Neuronal stem cell (in vitro differentiated cells): Measurements from ENCODE around the gene PRDM15.

ENCODE experiments used
- DNase-seq: peaks from one replicate; pipeline ENCODE4 v3.0.0-alpha.2; 2013; ENCODE audit warnings: low spot score
- H2AFZ ChIP-seq: one replicate; pipeline ENCODE4 v1.6.1; 2013; ENCODE audit warnings: mild to moderate bottlenecking, low read length, inconsistent platforms
- H2AK5ac ChIP-seq: 2 replicates; pipeline ENCODE4 v1.6.1; 2013; ENCODE audit warnings: low read depth, mild to moderate bottlenecking, inconsistent platforms, low read length, moderate library complexity, mixed read lengths
- H2BK120ac ChIP-seq: 2 replicates; pipeline ENCODE4 v1.6.1; 2013; ENCODE audit warnings: low read depth, mild to moderate bottlenecking, inconsistent platforms, low read length, moderate library complexity, mixed read lengths
- H2BK12ac ChIP-seq: one replicate; pipeline ENCODE4 v1.6.1; 2013; ENCODE audit warnings: low read length, inconsistent platforms
- H2BK15ac ChIP-seq: 2 replicates; pipeline ENCODE4 v1.6.1; 2013; ENCODE audit warnings: mild to moderate bottlenecking, low read length, inconsistent platforms, mixed read lengths
- H2BK5ac ChIP-seq: one replicate; pipeline ENCODE4 v1.6.1; 2013; ENCODE audit warnings: inconsistent platforms, mild to moderate bottlenecking, low read length, moderate library complexity
- H3K14ac ChIP-seq: one replicate; pipeline ENCODE4 v1.6.1; 2013; ENCODE audit warnings: low read length, inconsistent platforms
- H3K18ac ChIP-seq: 2 replicates; pipeline ENCODE4 v1.6.1; 2013; ENCODE audit warnings: low read length, inconsistent platforms
- H3K23ac ChIP-seq: 2 replicates; pipeline ENCODE4 v1.6.1; 2013; ENCODE audit warnings: low read depth, mild to moderate bottlenecking, mixed read lengths, low read length, inconsistent platforms; ENCODE audit not compliant: poor library complexity
- H3K27ac ChIP-seq: replicated peaks from 3 replicates; pipeline ENCODE4 v1.5.1; 2013; ENCODE audit warnings: low read length, inconsistent platforms
- H3K27me3 ChIP-seq, 3 experiments: 2 replicates each; pipeline ENCODE4 v1.6.1; 2013; ENCODE audit warnings: low read length in 3 of 3, mild to moderate bottlenecking in 2 of 3, inconsistent platforms in 1 of 3, low read depth in 1 of 3, mixed read lengths in 1 of 3, moderate library complexity in 1 of 3; ENCODE audit not compliant: control insufficient read depth in 3 of 3, insufficient read depth in 3 of 3
- H3K36me3 ChIP-seq, 2 donors: replicated peaks in 1 of 2; 2 replicates each; pipeline ENCODE4 v1.6.1; 2013; ENCODE audit warnings: low read length in 2 of 2; ENCODE audit not compliant: control insufficient read depth in 2 of 2, insufficient read depth in 2 of 2
- H3K4ac ChIP-seq: 2 replicates; pipeline ENCODE4 v1.6.1; 2013; ENCODE audit warnings: inconsistent platforms, mild to moderate bottlenecking, low read length, moderate library complexity
- H3K4me1 ChIP-seq, 2 donors: 1 replicate in 1 of 2; 2 replicates in 1 of 2; pipeline ENCODE4 v1.6.1; 2013; ENCODE audit warnings: low read length in 2 of 2, low read depth in 1 of 2; ENCODE audit not compliant: control insufficient read depth in 2 of 2, insufficient read depth in 1 of 2
- H3K4me2 ChIP-seq: one replicate; pipeline ENCODE4 v1.6.1; 2013; ENCODE audit warnings: mild to moderate bottlenecking, low read length, inconsistent platforms; ENCODE audit not compliant: insufficient read depth, poor library complexity, severe bottlenecking
- H3K4me3 ChIP-seq, 2 donors: 2 replicates each; pipeline ENCODE4 v1.5.1; 2013; ENCODE audit warnings: low read length in 2 of 2, mild to moderate bottlenecking in 2 of 2, inconsistent platforms in 1 of 2, moderate library complexity in 1 of 2
- H3K79me1 ChIP-seq: one replicate; pipeline ENCODE4 v1.6.1; 2013; ENCODE audit warnings: low read depth, mild to moderate bottlenecking, inconsistent platforms, low read length, moderate library complexity
- H3K9ac ChIP-seq: one replicate; pipeline ENCODE4 v1.6.1; 2013; ENCODE audit warnings: mild to moderate bottlenecking, low read depth, low read length, inconsistent platforms; ENCODE audit not compliant: poor library complexity
- H3K9me3 ChIP-seq, 2 donors: replicated peaks in 1 of 2; 2 replicates each; pipeline versions ENCODE3 to v1.6.1; 2013; ENCODE audit warnings: low read length in 2 of 2, mild to moderate bottlenecking in 2 of 2, inconsistent platforms in 1 of 2, low read depth in 1 of 2, mixed read lengths in 1 of 2, moderate library complexity in 1 of 2; ENCODE audit not compliant: control insufficient read depth in 2 of 2, insufficient read depth in 1 of 2
- H4K8ac ChIP-seq: one replicate; pipeline ENCODE4 v1.6.1; 2013; ENCODE audit warnings: low read depth, mild to moderate bottlenecking, inconsistent platforms, low read length, moderate library complexity
- H4K91ac ChIP-seq: one replicate; pipeline ENCODE4 v1.6.1; 2013; ENCODE audit warnings: low read length, low read depth, mild to moderate bottlenecking, inconsistent platforms; ENCODE audit not compliant: poor library complexity
- WGBS, 2 donors: extraction: QIAGEN DNeasy Blood & Tissue Kit; methylation state at CpG; one replicate each; pipeline ENCODE4 v1.1.7; 2013; ENCODE audit warnings: missing lambda C conversion rate in 2 of 2, mixed read lengths in 1 of 2; ENCODE audit not compliant: insufficient read length in 2 of 2, insufficient replicate concordance in 1 of 2; ENCODE audit errors: extremely low coverage in 2 of 2; 5-methylcytosine and 5-hydroxymethylcytosine counted together

Gene PRDM15

GRCh38 chr21:41753006-41753898 lies 125.9 kb downstream of the PRDM15 start:
- no peak overlapping the region for H3K9ac ChIP-seq
- no peak overlapping the region for H2BK15ac ChIP-seq
- H2AK5ac ChIP-seq, result no peak overlapping the region
- H3K23ac ChIP-seq, result peak overlapping the region; percentile 62
- peaks cover 27 to 48% of the 10 kb centered on the region in 2 donors for H3K4me1 ChIP-seq
- peak overlapping the region; percentile 40 for H3K18ac ChIP-seq
- no peak overlapping the region for H4K8ac ChIP-seq
- H2BK5ac ChIP-seq, result no peak overlapping the region
- H3K4ac ChIP-seq, result no peak overlapping the region
- H3K4me2 ChIP-seq, result no peak overlapping the region
- no peaks in the 10 kb centered on the region for H3K36me3 ChIP-seq
- no peak for DNase-seq
- peaks cover 0 to 10% (median 0%) of the 10 kb centered on the region in 3 experiments for H3K27me3 ChIP-seq
- no peak overlapping the region for H2BK12ac ChIP-seq
- peak overlapping the region; percentile 15 for H2AFZ ChIP-seq
- no peak overlapping the region for H3K27ac ChIP-seq
- no peak overlapping the region for H2BK120ac ChIP-seq
- no peak overlapping the region for H4K91ac ChIP-seq
- no peaks in the 10 kb centered on the region for H3K79me1 ChIP-seq
- H3K4me3 ChIP-seq, result no peak overlapping the region
- no peaks in the 10 kb centered on the region for H3K9me3 ChIP-seq
- H3K14ac ChIP-seq, result no peak overlapping the region
- WGBS, 2 donors, result no CpG with 5 or more reads among the region's 16 CpGs

GRCh38 chr21:41752231-41752681 lies 126.9 kb downstream of the PRDM15 start:
- no peak for DNase-seq
- no peaks in the 10 kb centered on the region for H3K36me3 ChIP-seq
- peak overlapping the region; percentile 22 for H2AK5ac ChIP-seq
- H3K27ac ChIP-seq, result no peak overlapping the region
- no peak overlapping the region for H2BK120ac ChIP-seq
- H3K79me1 ChIP-seq, result no peaks in the 10 kb centered on the region
- no peak overlapping the region for H2BK5ac ChIP-seq
- H2BK12ac ChIP-seq, result no peak overlapping the region
- no peak overlapping the region for H4K91ac ChIP-seq
- H3K4me1 ChIP-seq, result peaks cover 27 to 48% of the 10 kb centered on the region in 2 donors
- no peaks in the 10 kb centered on the region for H3K9me3 ChIP-seq
- peaks cover 0 to 9% (median 0%) of the 10 kb centered on the region in 3 experiments for H3K27me3 ChIP-seq
- H3K4me3 ChIP-seq, result no peak overlapping the region
- no peak overlapping the region for H3K4ac ChIP-seq
- H3K9ac ChIP-seq, result no peak overlapping the region
- no peak overlapping the region for H3K14ac ChIP-seq
- H2BK15ac ChIP-seq, result no peak overlapping the region
- H4K8ac ChIP-seq, result no peak overlapping the region
- no peak overlapping the region for H3K23ac ChIP-seq
- H3K18ac ChIP-seq, result peak overlapping the region; percentile 63
- H2AFZ ChIP-seq, result no peak overlapping the region
- no peak overlapping the region for H3K4me2 ChIP-seq
- WGBS, 2 donors, result no CpG with 5 or more reads among the region's 13 CpGs

- H3K36me3 ChIP-seq, result no peaks in the 10 kb centered on the region
- H3K4me2 ChIP-seq, result no peak overlapping the region
- no peak overlapping the region for H2BK15ac ChIP-seq
- peaks cover 27 to 48% of the 10 kb centered on the region in 2 donors for H3K4me1 ChIP-seq
- no peak overlapping the region for H2AK5ac ChIP-seq
- no peak overlapping the region for H2BK120ac ChIP-seq
- WGBS, 2 donors, result no CpG with 5 or more reads among the region's 12 CpGs
- H3K4me3 ChIP-seq, result no peak overlapping the region
- H4K8ac ChIP-seq, result no peak overlapping the region
- H3K27ac ChIP-seq, result no peak overlapping the region
- H3K4ac ChIP-seq, result no peak overlapping the region
- H3K79me1 ChIP-seq, result no peaks in the 10 kb centered on the region
- no peak for DNase-seq
- no peak overlapping the region for H2BK5ac ChIP-seq
- no peak overlapping the region for H3K14ac ChIP-seq
- no peak overlapping the region for H2AFZ ChIP-seq
- H3K23ac ChIP-seq, result no peak overlapping the region
- H2BK12ac ChIP-seq, result no peak overlapping the region
- H3K27me3 ChIP-seq, result peaks cover 0 to 9% (median 0%) of the 10 kb centered on the region in 3 experiments
- H3K9me3 ChIP-seq, result no peaks in the 10 kb centered on the region
- no peak overlapping the region for H3K9ac ChIP-seq
- no peak overlapping the region for H3K18ac ChIP-seq
- H4K91ac ChIP-seq, result no peak overlapping the region
These were observed 127.5 kb downstream of the PRDM15 start for GRCh38 chr21:41751611-41752011.

- no peak overlapping the region for H2AFZ ChIP-seq
- no peak overlapping the region for H2BK12ac ChIP-seq
- H3K36me3 ChIP-seq, result no peaks in the 10 kb centered on the region
- H3K18ac ChIP-seq, result peak overlapping the region; percentile 29
- no peak overlapping the region for H2BK5ac ChIP-seq
- H2AK5ac ChIP-seq, result no peak overlapping the region
- no peak overlapping the region for H4K91ac ChIP-seq
- no peak overlapping the region for H4K8ac ChIP-seq
- no peaks in the 10 kb centered on the region for H3K79me1 ChIP-seq
- no peaks in the 10 kb centered on the region for H3K9me3 ChIP-seq
- no peak overlapping the region for H3K23ac ChIP-seq
- H3K4me2 ChIP-seq, result no peak overlapping the region
- peaks cover 0 to 9% (median 0%) of the 10 kb centered on the region in 3 experiments for H3K27me3 ChIP-seq
- H3K4me1 ChIP-seq, result peaks cover 29 to 48% of the 10 kb centered on the region in 2 donors
- H3K27ac ChIP-seq, result no peak overlapping the region
- no peak overlapping the region for H3K14ac ChIP-seq
- no peak for DNase-seq
- no peak overlapping the region for H3K9ac ChIP-seq
- no peak overlapping the region for H3K4me3 ChIP-seq
- no peak overlapping the region for H2BK15ac ChIP-seq
- WGBS, 2 donors, result no CpG with 5 or more reads among the region's 16 CpGs
- no peak overlapping the region for H2BK120ac ChIP-seq
- no peak overlapping the region for H3K4ac ChIP-seq
These were observed 128.5 kb downstream of the PRDM15 start for GRCh38 chr21:41750532-41751151.
